ENCODE measurements around the gene NRXN3.

DNA sequence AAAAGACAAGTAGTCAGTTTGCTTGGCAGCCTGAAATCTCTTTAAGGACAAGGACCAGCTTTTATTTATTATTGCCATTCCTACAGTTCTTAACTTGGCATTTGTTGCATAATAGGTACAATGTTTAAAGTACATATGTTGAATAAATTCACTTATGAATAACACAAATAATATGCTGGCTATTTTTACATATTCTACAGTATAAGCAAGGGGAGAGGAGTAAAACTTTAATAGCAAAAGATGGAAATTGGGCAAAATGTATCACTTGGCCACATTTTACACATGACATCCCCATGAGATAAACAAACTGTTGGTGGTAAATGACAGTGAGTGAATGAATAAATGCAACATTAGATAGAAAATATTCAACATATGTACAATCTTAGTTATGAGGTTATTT lies 1708.1 kb downstream of the NRXN3 start:
- no peak for TF ChIP-seq SP1 (IDR thresholded peaks at IDR 0.05)
- TF ChIP-seq FOXK2 (IDR thresholded peaks at IDR 0.05) = no peak
- TF ChIP-seq CTBP1 (IDR thresholded peaks at IDR 0.05; ENCODE audit: borderline replicate concordance) = no peak
- TF ChIP-seq SUZ12 (IDR thresholded peaks at IDR 0.05) = no peak
- TF ChIP-seq TARDBP (IDR thresholded peaks at IDR 0.05) = no peak
- TF ChIP-seq ELF4 (IDR thresholded peaks at IDR 0.05) = no peak
- TF ChIP-seq, protein P1, sequence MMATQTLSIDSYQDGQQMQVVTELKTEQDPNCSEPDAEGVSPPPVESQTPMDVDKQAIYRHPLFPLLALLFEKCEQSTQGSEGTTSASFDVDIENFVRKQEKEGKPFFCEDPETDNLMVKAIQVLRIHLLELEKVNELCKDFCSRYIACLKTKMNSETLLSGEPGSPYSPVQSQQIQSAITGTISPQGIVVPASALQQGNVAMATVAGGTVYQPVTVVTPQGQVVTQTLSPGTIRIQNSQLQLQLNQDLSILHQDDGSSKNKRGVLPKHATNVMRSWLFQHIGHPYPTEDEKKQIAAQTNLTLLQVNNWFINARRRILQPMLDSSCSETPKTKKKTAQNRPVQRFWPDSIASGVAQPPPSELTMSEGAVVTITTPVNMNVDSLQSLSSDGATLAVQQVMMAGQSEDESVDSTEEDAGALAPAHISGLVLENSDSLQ (IDR thresholded peaks at IDR 0.05) = no peak
- no peak for TF ChIP-seq NFRKB (IDR thresholded peaks at IDR 0.05)

Measured in HEK293T (cell line).